ENCODE data around the gene CYBRD1. TPM values are rescaled to one million over a fixed set of nuclear protein-coding genes. Genes with fewer than 3 reads are reported as not detected.
"Not testable (repeated sequence)": the region's sequence is repeated elsewhere in the genome, so short reads cannot be mapped to it uniquely, and the experiment has no call there.

CYBRD1 gene
- total RNA-seq, 1 donor from 2014 or later: 226 TPM

GRCh38 chr2:171487201-171487600, 35.1 kb upstream of the CYBRD1 start:
- DNase-seq (ENCODE audit: extremely low spot score in 2 of 2): no peak
- H3K9me3 ChIP-seq: no peaks in the 10 kb centered on the region
- no peak overlapping the region for H3K27ac ChIP-seq
- H3K4me1 ChIP-seq: no peaks in the 10 kb centered on the region
- no peaks in the 10 kb centered on the region for H3K27me3 ChIP-seq
- no peak overlapping the region for H3K4me3 ChIP-seq
- TF ChIP-seq POLR2A (IDR thresholded peaks at IDR 0.05): no peak
- TF ChIP-seq CTCF (IDR thresholded peaks at IDR 0.05): no peak
- no peak for TF ChIP-seq POLR2AphosphoS5 (IDR thresholded peaks at IDR 0.05; ENCODE audit: insufficient read depth in 1 of 2, low read depth in 1 of 2)
- intact Hi-C loops (cut with DNase I): no loop called here
- peaks cover 0 to 8% of the 10 kb centered on the region in 2 donors for H3K36me3 ChIP-seq

- H3K27me3 ChIP-seq: no peaks in the 10 kb centered on the region
- intact Hi-C loops (cut with DNase I): no loop called here
- H3K4me3 ChIP-seq: no peak overlapping the region
- no peaks in the 10 kb centered on the region for H3K4me1 ChIP-seq
- no peaks in the 10 kb centered on the region for H3K9me3 ChIP-seq
- TF ChIP-seq CTCF (IDR thresholded peaks at IDR 0.05): no peak
- no peak for TF ChIP-seq POLR2AphosphoS5 (IDR thresholded peaks at IDR 0.05; ENCODE audit: insufficient read depth in 1 of 2, low read depth in 1 of 2)
- TF ChIP-seq POLR2A (IDR thresholded peaks at IDR 0.05): no peak
- H3K36me3 ChIP-seq: peaks cover 0 to 5% of the 10 kb centered on the region in 2 donors
- no peak overlapping the region for H3K27ac ChIP-seq
- DNase-seq (ENCODE audit: extremely low spot score in 2 of 2): no peak
Measured at GRCh38 chr2:171487803-171488259, 34.4 kb upstream of the CYBRD1 start.

GRCh38 chr2:171490577-171490976, 31.7 kb upstream of the CYBRD1 start:
- Histone ChIP-seq H3K36me3 (no peaks in the 10 kb centered on the region), H3K4me1 (no peaks in the 10 kb centered on the region), H3K9me3 (no peaks in the 10 kb centered on the region), H3K4me3 (no peak overlapping the region), H3K27ac (no peak overlapping the region), H3K27me3 (no peaks in the 10 kb centered on the region)
- DNase-seq (ENCODE audit: extremely low spot score in 2 of 2): no peak
- TF ChIP-seq POLR2AphosphoS5 (IDR thresholded peaks at IDR 0.05; ENCODE audit: insufficient read depth in 1 of 2, low read depth in 1 of 2) (no peak), POLR2A (IDR thresholded peaks at IDR 0.05) (no peak), CTCF (IDR thresholded peaks at IDR 0.05) (no peak)
- intact Hi-C loops (cut with DNase I): no loop called here

GRCh38 chr2:171491292-171491691, 31.0 kb upstream of the CYBRD1 start:
- H3K27ac ChIP-seq: no peak overlapping the region
- no peak overlapping the region for H3K4me3 ChIP-seq
- intact Hi-C loops (cut with DNase I): no loop called here
- no peaks in the 10 kb centered on the region for H3K4me1 ChIP-seq
- H3K36me3 ChIP-seq: no peaks in the 10 kb centered on the region
- no peaks in the 10 kb centered on the region for H3K9me3 ChIP-seq
- TF ChIP-seq CTCF (IDR thresholded peaks at IDR 0.05): no peak
- no peak for TF ChIP-seq POLR2AphosphoS5 (IDR thresholded peaks at IDR 0.05; ENCODE audit: insufficient read depth in 1 of 2, low read depth in 1 of 2)
- no peak for TF ChIP-seq POLR2A (IDR thresholded peaks at IDR 0.05)
- H3K27me3 ChIP-seq: no peaks in the 10 kb centered on the region
- DNase-seq (ENCODE audit: extremely low spot score in 2 of 2): no peak

GRCh38 chr2:171492664-171493063, 29.6 kb upstream of the CYBRD1 start:
- no peak for DNase-seq (ENCODE audit: extremely low spot score in 2 of 2)
- intact Hi-C loops (cut with DNase I): no loop called here
- Histone ChIP-seq H3K36me3 (no peaks in the 10 kb centered on the region), H3K4me3 (no peak overlapping the region), H3K9me3 (no peaks in the 10 kb centered on the region), H3K27ac (no peak overlapping the region), H3K27me3 (no peaks in the 10 kb centered on the region), H3K4me1 (no peaks in the 10 kb centered on the region)
- TF ChIP-seq CTCF (IDR thresholded peaks at IDR 0.05) (no peak), POLR2A (IDR thresholded peaks at IDR 0.05) (no peak), POLR2AphosphoS5 (IDR thresholded peaks at IDR 0.05; ENCODE audit: insufficient read depth in 1 of 2, low read depth in 1 of 2) (no peak)

GRCh38 chr2:171497664-171498063, 24.6 kb upstream of the CYBRD1 start:
- H3K4me1 ChIP-seq; H3K36me3 ChIP-seq; H3K27me3 ChIP-seq; H3K27ac ChIP-seq; H3K9me3 ChIP-seq; H3K4me3 ChIP-seq; DNase-seq (ENCODE audit: extremely low spot score in 2 of 2); intact Hi-C loops (cut with DNase I): not testable (repeated sequence)
